NCI-H187 treated with DMSO at 0.1 percent for 48 hours (cell line): Measurements from ENCODE around the gene DOCK2.
"Not testable (repeated sequence)": the region's sequence is repeated elsewhere in the genome, so short reads cannot be mapped to it uniquely, and the experiment has no call there.

Experiments
- DNase-seq: peaks from one replicate; lab custom pipeline; 2025; lab: John Stamatoyannopoulos, UW

Gene DOCK2

GRCh38 chr5:169831331-169831730 is 194.3 kb downstream of the DOCK2 start:
- DNase-seq: no peak

- no peak for DNase-seq
Measured at GRCh38 chr5:169832304-169832703, 195.2 kb downstream of the DOCK2 start.

- DNase-seq: no peak
Measured at GRCh38 chr5:169832845-169833244, 195.8 kb downstream of the DOCK2 start.

- DNase-seq: not testable (repeated sequence)
Measured at GRCh38 chr5:169833681-169834292, 196.7 kb downstream of the DOCK2 start.

- DNase-seq: not testable (repeated sequence)
Measured at GRCh38 chr5:169834540-169834939, 197.5 kb downstream of the DOCK2 start.

GRCh38 chr5:169836835-169837536 is 199.9 kb downstream of the DOCK2 start:
- DNase-seq: no peak

- DNase-seq: no peak
Measured at GRCh38 chr5:169837686-169838085, 200.6 kb downstream of the DOCK2 start.

- DNase-seq: no peak
Measured at GRCh38 chr5:169838688-169839087, 201.6 kb downstream of the DOCK2 start.

GRCh38 chr5:169840405-169840804 is 203.3 kb downstream of the DOCK2 start:
- DNase-seq: no peak

- DNase-seq: no peak
Measured at GRCh38 chr5:169842699-169843098, 205.6 kb downstream of the DOCK2 start.

- no peak for DNase-seq
Measured at GRCh38 chr5:169847519-169847918, 210.4 kb downstream of the DOCK2 start.

- DNase-seq: no peak
Measured at GRCh38 chr5:169848271-169848670, 211.2 kb downstream of the DOCK2 start.

GRCh38 chr5:169848792-169849191 is 211.7 kb downstream of the DOCK2 start:
- no peak for DNase-seq

- DNase-seq: no peak
Measured at GRCh38 chr5:169850409-169850808, 213.3 kb downstream of the DOCK2 start.

- DNase-seq: no peak
Measured at GRCh38 chr5:169851321-169851850, 214.3 kb downstream of the DOCK2 start.

GRCh38 chr5:169856571-169856970 is 219.5 kb downstream of the DOCK2 start:
- DNase-seq: no peak

GRCh38 chr5:169860585-169860984 is 223.5 kb downstream of the DOCK2 start:
- no peak for DNase-seq

GRCh38 chr5:169861433-169861832 is 224.4 kb downstream of the DOCK2 start:
- no peak for DNase-seq

GRCh38 chr5:169861934-169862333 is 224.9 kb downstream of the DOCK2 start:
- no peak for DNase-seq

- DNase-seq: no peak
Measured at GRCh38 chr5:169862391-169862811, 225.3 kb downstream of the DOCK2 start.

GRCh38 chr5:169864483-169864882 is 227.4 kb downstream of the DOCK2 start:
- DNase-seq: no peak

GRCh38 chr5:169867347-169867746 is 230.3 kb downstream of the DOCK2 start:
- no peak for DNase-seq

- no peak for DNase-seq
Measured at GRCh38 chr5:169869066-169869465, 232.0 kb downstream of the DOCK2 start.

- DNase-seq: no peak
Measured at GRCh38 chr5:169870211-169870610, 233.1 kb downstream of the DOCK2 start.
